ENCODE results near the gene PRM2. TPM values are rescaled to one million over a fixed set of nuclear protein-coding genes. Genes with fewer than 3 reads are reported as not detected.
A peak's percentile ranks its signal among the peaks of the same experiment; 100 is the strongest.

The PRM2 gene
- total RNA-seq, 1 experiment from 2014 or later, result not detected

- peak; percentile 88 for DNase-seq
- peak overlapping the region; percentile 65 for H3K27ac Mint-ChIP-seq (ENCODE audit: unreplicated experiment)
- H3K27me3 Mint-ChIP-seq (ENCODE audit: unreplicated experiment), result no peaks in the 10 kb centered on the region
- H3K36me3 Mint-ChIP-seq (ENCODE audit: insufficient read depth, unreplicated experiment), result peaks cover 37% of the 10 kb centered on the region
- no TSS peak for BruUV-seq (replicated peaks)
- H3K4me1 Mint-ChIP-seq (ENCODE audit: low read depth, unreplicated experiment), result peaks cover 29% of the 10 kb centered on the region
- CTCF ChIA-PET, result interaction anchor here (0.6 to 5.4 kb wide), 13 partner anchors 40 to 303 kb away, joined by 3 to 34 read pairs (median 4); no protein-coding TSS in a partner anchor
- intact Hi-C loops (cut with micrococcal nuclease; ENCODE audit: unreplicated experiment), result loop anchor here (1.0 to 10.0 kb wide), 7 partner anchors 40 to 286 kb away; no protein-coding TSS in a partner anchor
- no peaks in the 10 kb centered on the region for H3K9me3 Mint-ChIP-seq (ENCODE audit: low read depth, unreplicated experiment)
- peak; percentile 77 for TF ChIP-seq CTCF (IDR thresholded peaks at IDR 0.05; ENCODE audit: unreplicated experiment)
- peak overlapping the region; percentile 92 for H3K4me3 Mint-ChIP-seq (ENCODE audit: low read depth, unreplicated experiment)
These were observed 18.9 kb downstream of the PRM2 start for GRCh38 chr16:11257131-11257938.

- no peaks in the 10 kb centered on the region for H3K27me3 Mint-ChIP-seq (ENCODE audit: unreplicated experiment)
- peak overlapping the region; percentile 85 for H3K27ac Mint-ChIP-seq (ENCODE audit: unreplicated experiment)
- CTCF ChIA-PET, result interaction anchor here (0.6 to 5.4 kb wide), 20 partner anchors 41 to 303 kb away, joined by 3 to 34 read pairs (median 4); no protein-coding TSS in a partner anchor
- no peaks in the 10 kb centered on the region for H3K9me3 Mint-ChIP-seq (ENCODE audit: low read depth, unreplicated experiment)
- peaks cover 29% of the 10 kb centered on the region for H3K4me1 Mint-ChIP-seq (ENCODE audit: low read depth, unreplicated experiment)
- no TSS peak for BruUV-seq (replicated peaks)
- TF ChIP-seq CTCF (IDR thresholded peaks at IDR 0.05; ENCODE audit: unreplicated experiment), result no peak
- H3K4me3 Mint-ChIP-seq (ENCODE audit: low read depth, unreplicated experiment), result peak overlapping the region; percentile 92
- intact Hi-C loops (cut with micrococcal nuclease; ENCODE audit: unreplicated experiment), result loop anchor here (1.0 to 10.0 kb wide), 7 partner anchors 41 to 285 kb away; no protein-coding TSS in a partner anchor
- H3K36me3 Mint-ChIP-seq (ENCODE audit: insufficient read depth, unreplicated experiment), result peaks cover 37% of the 10 kb centered on the region
- DNase-seq, result peak; percentile 65
These were observed 19.6 kb downstream of the PRM2 start for GRCh38 chr16:11256661-11257130.

GRCh38 chr16:11255737-11256660 is 20.3 kb downstream of the PRM2 start, which contains the start of gene SOCS1:
Gene SOCS1, minus strand, starts transcription at chr16:11256204. Its CDS starts 726 bp downstream, at chr16:11255478.
- BruUV-seq (replicated peaks), result TSS peak; percentile 86
- H3K27ac Mint-ChIP-seq (ENCODE audit: unreplicated experiment), result peak within 1 kb of the TSS; percentile 85
- peak within 1 kb of the TSS; percentile 92 for H3K4me3 Mint-ChIP-seq (ENCODE audit: low read depth, unreplicated experiment)
- H3K36me3 Mint-ChIP-seq (ENCODE audit: insufficient read depth, unreplicated experiment), result peaks cover 37% of the 10 kb centered on the region
- TF ChIP-seq CTCF (IDR thresholded peaks at IDR 0.05; ENCODE audit: unreplicated experiment), result peak; percentile 98
- no peaks in the 10 kb centered on the region for H3K9me3 Mint-ChIP-seq (ENCODE audit: low read depth, unreplicated experiment)
- intact Hi-C loops (cut with micrococcal nuclease; ENCODE audit: unreplicated experiment), result loop anchor here (5.0 to 10.0 kb wide), 6 partner anchors 41 to 264 kb away; no protein-coding TSS in a partner anchor
- peaks cover 29% of the 10 kb centered on the region for H3K4me1 Mint-ChIP-seq (ENCODE audit: low read depth, unreplicated experiment)
- CTCF ChIA-PET, result interaction anchor here (0.6 to 5.4 kb wide), 24 partner anchors 17 to 298 kb away, joined by 3 to 34 read pairs (median 4); partner anchors contain the start of gene PRM3
- peak; percentile 96 for DNase-seq
- H3K27me3 Mint-ChIP-seq (ENCODE audit: unreplicated experiment), result no peaks in the 10 kb centered on the region
